Measurements from ENCODE around the gene GAP43. TPM values are rescaled to one million over a fixed set of nuclear protein-coding genes. Genes with fewer than 3 reads are reported as not detected.

The GAP43 gene
- total RNA-seq, 1 donor from 2014 or later = 16.1 TPM

- no peak for DNase-seq (ENCODE audit: low spot score)
- Mint-ChIP-seq H3K4me3 (ENCODE audit: unreplicated experiment) (no peak overlapping the region), H3K9me3 (ENCODE audit: unreplicated experiment) (no peaks in the 10 kb centered on the region), H3K27me3 (ENCODE audit: unreplicated experiment) (peaks cover 1% of the 10 kb centered on the region), H3K36me3 (ENCODE audit: low read depth, unreplicated experiment) (no peaks in the 10 kb centered on the region), H3K27ac (ENCODE audit: unreplicated experiment) (no peak overlapping the region), H3K4me1 (ENCODE audit: unreplicated experiment) (peaks cover 8% of the 10 kb centered on the region)
- no peak for TF ChIP-seq CTCF (IDR thresholded peaks at IDR 0.05; ENCODE audit: unreplicated experiment)
Observed at GRCh38 chr3:115646027-115646690, 22.8 kb downstream of the GAP43 start.

- no peaks in the 10 kb centered on the region for H3K9me3 Mint-ChIP-seq (ENCODE audit: unreplicated experiment)
Observed at GRCh38 chr3:115648559-115648958, 25.2 kb downstream of the GAP43 start.

GRCh38 chr3:115651087-115651486 is 27.8 kb downstream of the GAP43 start:
- H3K4me1 Mint-ChIP-seq (ENCODE audit: unreplicated experiment) = peaks cover 4% of the 10 kb centered on the region
- no peaks in the 10 kb centered on the region for H3K36me3 Mint-ChIP-seq (ENCODE audit: low read depth, unreplicated experiment)
- TF ChIP-seq CTCF (IDR thresholded peaks at IDR 0.05; ENCODE audit: unreplicated experiment) = no peak
- no peak overlapping the region for H3K27ac Mint-ChIP-seq (ENCODE audit: unreplicated experiment)
- no peak overlapping the region for H3K4me3 Mint-ChIP-seq (ENCODE audit: unreplicated experiment)
- no peaks in the 10 kb centered on the region for H3K9me3 Mint-ChIP-seq (ENCODE audit: unreplicated experiment)
- no peak for DNase-seq (ENCODE audit: low spot score)
- no peaks in the 10 kb centered on the region for H3K27me3 Mint-ChIP-seq (ENCODE audit: unreplicated experiment)

More at GRCh38 chr3:115648559-115648958, 25.2 kb downstream of the GAP43 start:
- peaks cover 4% of the 10 kb centered on the region for H3K4me1 Mint-ChIP-seq (ENCODE audit: unreplicated experiment)
- DNase-seq (ENCODE audit: low spot score) = no peak
- H3K27me3 Mint-ChIP-seq (ENCODE audit: unreplicated experiment) = no peaks in the 10 kb centered on the region
- TF ChIP-seq CTCF (IDR thresholded peaks at IDR 0.05; ENCODE audit: unreplicated experiment) = no peak
- H3K4me3 Mint-ChIP-seq (ENCODE audit: unreplicated experiment) = no peak overlapping the region
- no peaks in the 10 kb centered on the region for H3K36me3 Mint-ChIP-seq (ENCODE audit: low read depth, unreplicated experiment)
- no peak overlapping the region for H3K27ac Mint-ChIP-seq (ENCODE audit: unreplicated experiment)

- Mint-ChIP-seq H3K27me3 (ENCODE audit: unreplicated experiment) (no peaks in the 10 kb centered on the region), H3K27ac (ENCODE audit: unreplicated experiment) (no peak overlapping the region), H3K36me3 (ENCODE audit: low read depth, unreplicated experiment) (no peaks in the 10 kb centered on the region), H3K4me1 (ENCODE audit: unreplicated experiment) (peaks cover 4% of the 10 kb centered on the region), H3K4me3 (ENCODE audit: unreplicated experiment) (no peak overlapping the region), H3K9me3 (ENCODE audit: unreplicated experiment) (no peaks in the 10 kb centered on the region)
- TF ChIP-seq CTCF (IDR thresholded peaks at IDR 0.05; ENCODE audit: unreplicated experiment) = no peak
- no peak for DNase-seq (ENCODE audit: low spot score)
Observed at GRCh38 chr3:115651599-115651998, 28.3 kb downstream of the GAP43 start.

- Mint-ChIP-seq H3K36me3 (ENCODE audit: low read depth, unreplicated experiment) (no peaks in the 10 kb centered on the region), H3K27ac (ENCODE audit: unreplicated experiment) (no peak overlapping the region), H3K4me1 (ENCODE audit: unreplicated experiment) (peaks cover 12% of the 10 kb centered on the region), H3K27me3 (ENCODE audit: unreplicated experiment) (no peaks in the 10 kb centered on the region), H3K4me3 (ENCODE audit: unreplicated experiment) (no peak overlapping the region), H3K9me3 (ENCODE audit: unreplicated experiment) (no peaks in the 10 kb centered on the region)
- no peak for TF ChIP-seq CTCF (IDR thresholded peaks at IDR 0.05; ENCODE audit: unreplicated experiment)
- no peak for DNase-seq (ENCODE audit: low spot score)
Observed at GRCh38 chr3:115652738-115653137, 29.4 kb downstream of the GAP43 start.

All from endothelial cell (in vitro differentiated cells).